ENCODE measurements around the gene NETO2.

Gene NETO2

DNA sequence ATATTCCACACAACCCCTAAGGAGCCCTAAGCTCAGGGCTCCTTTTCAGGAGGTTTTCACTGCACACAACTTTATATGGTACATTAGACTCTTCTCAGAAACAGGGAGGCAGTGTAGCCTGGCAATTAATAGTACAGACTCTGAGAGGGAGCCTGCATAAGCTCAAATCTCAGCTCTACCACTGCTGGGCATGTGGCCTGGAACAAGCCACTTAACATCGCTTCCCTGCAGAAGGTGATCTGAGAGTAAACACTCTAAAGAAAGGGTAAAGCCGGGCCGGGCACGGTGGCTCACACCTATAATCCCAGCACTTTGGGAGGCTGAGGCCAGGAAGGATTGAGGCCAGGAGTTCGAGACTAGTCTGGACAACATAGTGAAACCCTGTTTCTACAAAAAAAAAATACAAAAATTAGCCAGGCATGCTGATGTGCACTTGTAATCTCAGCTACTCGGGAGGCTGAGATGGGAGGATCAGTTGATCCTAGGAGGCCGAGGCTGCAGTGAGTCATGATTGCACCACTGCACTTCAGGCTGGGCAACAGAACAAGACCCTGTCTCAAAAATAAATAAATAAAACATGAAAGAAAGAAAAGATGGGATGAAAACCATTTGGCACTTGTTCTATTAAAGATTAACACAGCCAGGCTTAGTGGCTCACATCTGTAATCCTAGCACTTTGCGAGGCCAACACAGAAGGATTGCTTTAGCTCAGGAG lies 99.6 kb downstream of the NETO2 start:
- DNase-seq = no peak

DNA sequence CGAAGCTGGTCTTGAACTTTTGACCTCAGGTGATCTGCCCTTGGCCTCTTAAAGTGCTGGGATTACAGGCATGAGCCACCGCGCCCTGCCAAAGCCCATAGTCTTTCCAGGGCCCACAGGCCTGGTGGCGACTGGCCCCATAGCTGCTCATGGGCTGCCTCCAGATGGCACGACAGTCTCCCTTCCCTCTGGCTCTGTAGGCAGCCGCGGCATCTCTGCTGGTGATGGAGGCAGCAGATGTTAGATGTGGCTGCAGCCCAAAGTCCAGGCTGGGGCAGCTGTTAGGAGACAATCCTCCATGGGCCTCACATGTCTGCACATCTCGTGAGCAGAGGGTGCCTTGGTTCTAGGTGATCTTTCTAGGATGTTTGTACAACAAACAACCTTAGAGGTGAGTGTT lies 100.5 kb downstream of the NETO2 start:
- no peak for DNase-seq

DNA sequence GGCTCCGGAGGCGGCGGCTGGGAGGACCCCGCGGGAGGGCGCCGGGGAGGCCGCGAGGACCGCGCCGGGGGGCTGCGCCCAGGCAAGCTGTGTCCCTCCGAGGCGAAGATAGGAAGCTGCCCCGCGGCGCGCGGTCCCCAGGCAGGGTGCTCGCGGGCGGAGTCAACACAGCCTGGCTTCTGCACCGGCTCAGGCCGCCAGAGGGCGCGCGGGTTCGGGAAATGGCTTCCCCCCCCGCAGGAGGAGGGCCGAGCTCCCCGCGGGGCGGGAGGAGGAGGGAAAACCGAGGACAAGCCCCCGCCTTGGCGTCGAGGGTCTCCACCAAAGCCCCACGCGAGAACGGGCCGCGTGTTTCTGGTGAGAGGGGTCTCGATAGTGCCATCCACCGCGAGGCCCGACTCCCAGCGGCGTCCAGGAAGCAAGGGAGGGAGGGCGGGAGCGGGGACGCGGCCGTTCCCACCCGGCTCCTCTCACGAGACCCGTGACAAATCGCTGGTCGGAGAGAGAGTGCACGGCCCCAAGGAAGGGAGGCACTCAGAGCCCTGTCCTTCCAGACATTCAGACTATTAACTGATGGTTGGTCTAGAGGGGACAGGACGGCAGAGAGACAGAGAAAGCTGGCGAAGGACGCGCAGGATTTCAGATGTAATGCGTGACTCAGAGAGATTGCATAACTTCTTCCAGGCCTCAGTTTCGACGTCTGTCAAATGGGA lies 105.8 kb downstream of the NETO2 start:
- DNase-seq = no peak

DNA sequence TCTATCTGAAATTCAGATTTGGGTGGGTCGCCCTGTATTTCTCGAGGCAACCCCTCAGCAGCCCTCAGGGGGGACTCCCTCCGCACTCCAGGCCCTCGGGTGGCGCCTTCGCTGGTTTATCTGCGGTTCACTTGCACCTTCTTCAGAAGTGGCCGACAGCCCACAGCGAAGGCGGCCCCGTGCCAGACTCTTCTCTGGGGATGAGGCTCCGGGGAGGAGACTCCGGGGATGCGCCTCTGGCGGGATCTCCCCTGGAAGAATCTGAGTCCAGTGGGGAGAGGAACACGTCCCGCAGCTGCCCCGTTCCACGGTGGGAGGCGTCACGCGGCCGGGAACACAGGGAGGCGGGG lies 106.4 kb downstream of the NETO2 start:
- no peak for DNase-seq

DNA sequence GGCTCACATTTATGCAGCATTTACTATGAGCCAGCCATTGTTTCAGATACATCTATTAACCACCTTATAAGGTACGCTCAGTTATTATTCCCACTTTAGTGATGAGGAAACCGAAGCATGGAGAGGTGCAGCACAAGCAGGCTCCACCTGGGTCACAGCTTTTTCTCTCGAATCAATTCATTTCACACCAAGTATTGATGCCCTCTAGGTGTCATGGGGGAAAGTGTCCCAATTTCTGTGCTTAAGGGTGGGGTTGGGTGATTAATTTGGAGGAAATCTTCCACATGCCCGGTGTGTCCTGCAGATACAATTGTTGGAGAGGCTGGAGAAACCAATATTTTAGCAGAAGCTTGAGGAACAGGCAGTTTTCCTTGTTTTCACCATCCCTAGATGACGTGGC lies 107.5 kb downstream of the NETO2 start:
- DNase-seq = no peak

DNA sequence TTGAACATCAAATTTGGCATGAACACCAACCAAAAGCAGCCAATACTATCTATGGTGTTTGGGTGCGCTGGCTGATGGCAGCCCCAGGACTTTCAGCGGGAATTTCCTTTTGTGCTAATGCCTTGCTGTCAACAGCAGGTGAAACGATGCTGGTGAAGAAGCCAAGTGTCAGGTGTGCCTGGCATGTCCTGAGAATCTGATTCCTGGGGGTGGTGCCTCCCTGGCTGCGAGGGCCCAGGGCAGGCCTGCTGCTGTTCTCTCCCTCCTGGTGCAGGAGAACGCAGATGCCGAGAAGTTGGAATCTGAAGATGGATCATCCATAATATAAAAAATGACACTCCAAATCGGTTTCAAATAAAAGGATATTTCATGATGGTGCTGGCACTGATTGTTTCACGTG lies 108.3 kb downstream of the NETO2 start:
- no peak for DNase-seq

DNA sequence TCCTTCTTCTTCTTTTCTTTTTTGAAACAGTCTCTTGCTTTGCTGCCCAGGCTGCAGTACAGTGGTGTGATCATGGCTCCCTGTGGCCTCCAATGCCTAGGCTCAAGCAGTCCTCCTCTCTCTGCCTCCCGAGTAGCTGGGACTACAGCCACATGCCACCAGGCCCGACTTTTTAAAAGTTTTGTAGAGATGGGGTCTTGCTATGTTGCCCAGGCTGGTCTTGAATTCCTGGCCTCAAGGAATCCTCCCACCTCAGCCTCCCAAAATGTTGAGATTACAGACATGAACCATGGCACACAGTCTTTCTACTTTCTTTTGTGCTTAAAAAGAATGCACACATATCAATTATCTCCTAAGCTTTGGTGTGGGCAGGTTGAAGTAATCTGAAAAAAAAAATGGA lies 109.3 kb downstream of the NETO2 start:
- no peak for DNase-seq

DNA sequence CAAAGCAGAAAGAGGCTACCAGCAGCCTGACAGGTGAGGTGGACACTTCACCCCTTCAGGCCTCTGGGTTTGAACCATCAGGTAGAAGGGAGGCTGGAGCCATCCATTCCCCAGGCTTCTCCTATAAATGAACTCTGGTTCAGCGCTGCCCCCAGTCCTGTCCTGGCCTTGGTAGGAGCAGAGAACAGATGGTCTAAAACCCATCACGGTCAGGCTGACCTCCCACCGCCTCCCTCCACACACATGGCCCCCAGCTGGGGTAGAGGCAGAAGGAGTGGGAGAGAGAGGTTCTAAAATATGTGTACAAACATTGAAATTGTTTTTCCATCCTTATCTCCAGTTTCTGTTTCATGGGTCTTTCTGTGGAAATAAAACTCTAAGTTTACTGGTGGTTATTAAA lies 110.6 kb downstream of the NETO2 start:
- DNase-seq = no peak

DNA sequence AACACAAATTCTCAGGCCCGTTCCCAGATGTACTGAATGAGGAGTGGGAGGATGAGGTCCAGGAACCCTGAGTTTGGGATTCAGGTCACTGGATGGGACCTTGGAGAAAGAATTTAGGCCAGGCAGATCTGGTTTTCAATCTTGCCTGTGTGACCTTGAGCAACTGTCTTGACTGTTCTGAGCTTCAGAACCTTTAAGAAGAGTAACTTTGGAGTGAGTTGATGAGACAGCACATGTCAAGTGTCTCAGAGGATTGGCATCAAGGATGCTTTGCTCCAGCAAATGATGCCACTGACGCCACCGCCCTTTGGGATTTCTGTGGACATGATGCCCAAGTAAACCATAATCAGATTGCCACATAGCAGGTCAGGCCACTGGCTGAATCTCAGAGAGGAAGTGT lies 114.0 kb downstream of the NETO2 start:
- DNase-seq = no peak

DNA sequence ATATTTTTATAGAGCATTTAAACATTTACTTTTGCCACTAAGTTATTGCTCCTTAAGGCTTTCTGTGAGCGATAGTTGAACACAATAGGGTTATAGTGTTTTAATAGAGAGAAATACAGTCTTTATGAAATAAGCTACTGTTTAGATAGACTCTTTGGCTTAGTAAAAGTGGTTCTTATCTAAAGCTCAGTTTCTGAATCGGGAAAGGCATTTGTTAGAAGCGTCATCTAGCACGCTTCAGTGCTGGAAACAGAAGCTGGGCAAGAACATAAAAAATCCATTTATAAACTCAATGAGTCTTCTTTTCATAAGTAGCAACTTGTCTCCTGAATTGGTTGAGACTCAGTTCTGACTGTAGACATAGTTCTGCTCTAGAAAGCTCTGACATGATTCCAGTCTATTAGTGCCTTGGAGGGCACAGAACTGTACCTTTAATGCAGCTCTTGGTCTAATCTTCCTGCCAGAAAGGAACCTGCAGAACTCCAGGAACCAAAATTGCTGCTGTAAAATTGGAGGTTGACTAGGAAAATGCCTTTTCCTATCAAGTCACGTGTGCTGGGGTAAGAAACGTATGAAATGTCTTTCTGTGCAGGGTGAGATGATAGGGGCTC lies 114.9 kb downstream of the NETO2 start:
- DNase-seq = no peak
